GM18867 (cell line): ENCODE data around the gene FUNDC2.
"Not testable (repeated sequence)": the region's sequence is repeated elsewhere in the genome, so short reads cannot be mapped to it uniquely, and the experiment has no call there.

Source experiments
- ATAC-seq: cut with Tn5 transposase; IDR thresholded peaks from one replicate; pipeline ENCODE4 v1.9.1; 2021; ENCODE audit warnings: mild to moderate bottlenecking, moderate library complexity; ENCODE audit not compliant: unreplicated experiment

The FUNDC2 gene, protein sequence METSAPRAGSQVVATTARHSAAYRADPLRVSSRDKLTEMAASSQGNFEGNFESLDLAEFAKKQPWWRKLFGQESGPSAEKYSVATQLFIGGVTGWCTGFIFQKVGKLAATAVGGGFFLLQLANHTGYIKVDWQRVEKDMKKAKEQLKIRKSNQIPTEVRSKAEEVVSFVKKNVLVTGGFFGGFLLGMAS

GRCh38 chrX:155026727-155027508 is at the start of gene FUNDC2:
TSS of gene FUNDC2 (plus strand) at chrX:155026844. CDS start at chrX:155026939, 95 bp downstream.
- ATAC-seq, result peak; percentile 90

DNA sequence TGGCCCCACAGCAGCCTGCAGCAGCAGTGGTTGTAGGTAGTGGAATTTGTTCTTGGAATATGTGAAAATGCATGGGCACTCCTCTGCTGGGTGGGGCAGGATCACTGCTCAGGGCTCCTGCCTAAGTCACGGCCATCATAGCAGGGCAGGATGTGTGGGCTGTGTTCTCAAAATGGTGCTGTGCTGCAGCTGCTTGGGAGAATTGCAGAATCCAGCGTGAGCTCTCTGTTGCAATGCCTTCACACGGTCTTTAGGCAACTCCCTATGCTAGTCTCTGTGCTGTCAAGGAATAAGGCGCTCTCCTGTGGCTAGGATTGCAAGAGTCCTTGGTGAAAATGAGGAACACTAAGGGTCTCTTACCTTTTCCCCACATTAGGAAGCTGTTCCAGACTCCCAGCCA is 47.0 kb upstream of the FUNDC2 start:
- ATAC-seq, result no peak

GRCh38 chrX:154980330-154981115 is 46.1 kb upstream of the FUNDC2 start:
- ATAC-seq, result peak; percentile 100

- peak; percentile 25 for ATAC-seq
Observed at GRCh38 chrX:154981116-154981411, 45.6 kb upstream of the FUNDC2 start.

- ATAC-seq, result no peak
Observed at GRCh38 chrX:154986826-154987575, 39.6 kb upstream of the FUNDC2 start.

DNA sequence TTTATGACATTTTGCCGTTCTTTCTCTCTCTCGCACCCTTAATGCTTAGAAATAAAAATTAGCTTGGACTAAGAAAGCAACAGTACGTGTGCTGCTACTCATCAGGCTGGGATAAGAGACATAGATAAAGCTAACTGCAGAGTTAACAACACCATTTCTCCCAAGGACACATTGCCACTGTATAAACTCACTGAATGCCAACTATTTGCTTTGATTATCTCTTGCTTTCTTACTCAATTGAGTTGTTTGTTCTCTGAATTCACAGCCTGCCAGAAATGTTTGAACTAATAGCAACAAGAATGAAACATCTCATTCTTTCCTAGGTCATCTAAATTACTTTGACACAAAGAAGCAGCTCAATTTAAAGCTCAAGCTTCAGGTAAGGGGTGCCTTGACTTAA is 38.7 kb upstream of the FUNDC2 start:
- ATAC-seq, result no peak

DNA sequence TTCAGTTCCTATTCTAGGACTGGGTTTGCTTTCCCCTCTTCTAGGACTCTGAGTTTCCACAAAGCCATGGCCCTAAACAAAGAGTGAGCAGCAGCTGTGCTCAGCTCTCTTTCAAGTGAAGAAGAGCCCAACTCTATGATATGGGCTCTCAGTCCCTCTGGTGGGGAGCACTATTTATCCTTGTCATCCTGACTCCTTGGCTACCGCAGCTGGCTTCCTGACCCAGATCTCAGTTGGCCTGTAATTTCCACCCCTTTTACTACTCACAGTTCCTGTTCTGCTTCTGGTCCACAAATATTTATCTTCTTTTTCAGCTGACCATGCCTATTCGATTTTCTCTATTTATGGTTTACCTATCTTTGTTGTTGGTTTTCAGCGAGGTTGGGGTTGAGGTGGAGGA is 37.9 kb upstream of the FUNDC2 start:
- ATAC-seq, result no peak

- ATAC-seq, result peak; percentile 61
Observed at GRCh38 chrX:154990496-154990895, 36.1 kb upstream of the FUNDC2 start.

DNA sequence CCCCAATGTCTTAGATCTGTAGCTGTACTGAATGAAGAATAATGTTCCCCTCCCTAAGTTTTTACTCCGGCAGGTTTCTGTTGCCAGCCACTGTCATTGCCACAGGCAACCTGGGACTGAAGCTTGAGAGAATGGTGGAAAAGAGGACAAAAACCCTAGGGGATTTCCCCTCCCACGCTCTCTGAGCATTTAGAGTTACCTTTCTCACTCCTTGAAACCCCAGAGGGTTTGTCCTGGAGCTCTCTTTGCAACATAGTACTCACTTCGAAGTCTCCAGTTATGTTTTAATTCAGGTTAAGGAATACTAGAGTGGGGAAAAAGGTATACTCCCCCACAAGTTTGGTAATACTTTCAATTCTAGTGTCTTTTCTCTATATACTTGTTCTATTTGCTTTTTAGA is 35.6 kb upstream of the FUNDC2 start:
- no peak for ATAC-seq

DNA sequence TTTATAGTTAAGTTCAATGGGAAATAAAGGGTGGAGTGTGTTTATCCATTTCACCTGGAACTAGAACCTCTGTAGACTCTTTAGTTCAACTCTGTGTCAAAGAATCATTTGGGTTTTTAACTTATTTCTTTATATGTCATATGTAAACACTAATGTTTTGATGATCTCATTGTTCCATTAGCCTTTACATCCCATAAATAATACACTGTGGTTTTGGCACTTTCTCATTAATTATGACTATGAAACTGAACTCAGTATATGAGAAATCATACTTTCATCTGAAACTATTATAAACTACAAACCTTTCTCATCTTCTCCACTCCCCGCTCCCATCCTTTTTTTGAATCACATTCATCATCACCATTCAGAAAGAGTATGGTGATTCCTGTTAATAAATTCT is 35.2 kb upstream of the FUNDC2 start:
- no peak for ATAC-seq

- no peak for ATAC-seq
Observed at GRCh38 chrX:154998204-154998880, 28.3 kb upstream of the FUNDC2 start.

DNA sequence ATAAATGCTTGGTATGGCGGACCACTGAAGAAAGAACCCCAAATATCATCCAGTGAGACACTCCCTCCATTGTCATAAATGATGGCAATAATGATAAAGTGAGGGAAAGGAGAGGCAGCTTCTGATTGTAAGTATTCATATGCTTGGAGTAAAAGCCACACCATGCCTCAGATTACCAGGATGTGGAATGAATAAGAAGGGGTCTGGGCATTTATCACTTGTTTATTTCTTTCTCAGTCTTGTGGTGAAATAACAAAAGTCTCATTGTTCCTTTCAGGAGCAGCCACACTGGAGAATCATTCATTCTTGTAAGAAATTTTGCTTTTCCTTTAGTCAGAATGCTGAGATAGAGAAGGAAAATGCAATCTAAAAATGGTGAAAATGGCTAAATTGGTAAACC is 25.8 kb upstream of the FUNDC2 start:
- no peak for ATAC-seq

DNA sequence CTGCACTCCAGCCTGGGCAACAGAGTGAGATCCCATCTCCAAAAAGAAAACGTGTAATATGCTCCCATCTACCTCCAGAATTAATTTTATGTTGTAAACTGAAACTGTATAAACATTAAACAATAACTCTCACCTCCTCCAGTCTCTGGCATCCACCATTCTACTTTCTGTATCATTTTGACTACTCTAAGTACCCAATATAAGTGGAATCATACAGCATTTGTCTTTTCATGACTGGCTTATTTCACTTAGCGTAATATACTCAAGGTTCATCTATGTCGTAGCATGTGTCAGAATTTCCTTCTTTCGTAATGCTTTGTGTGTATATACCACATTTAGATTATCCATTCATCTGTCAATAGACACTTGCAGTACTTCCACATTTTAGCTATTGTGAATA is 24.8 kb upstream of the FUNDC2 start:
- ATAC-seq, result no peak

DNA sequence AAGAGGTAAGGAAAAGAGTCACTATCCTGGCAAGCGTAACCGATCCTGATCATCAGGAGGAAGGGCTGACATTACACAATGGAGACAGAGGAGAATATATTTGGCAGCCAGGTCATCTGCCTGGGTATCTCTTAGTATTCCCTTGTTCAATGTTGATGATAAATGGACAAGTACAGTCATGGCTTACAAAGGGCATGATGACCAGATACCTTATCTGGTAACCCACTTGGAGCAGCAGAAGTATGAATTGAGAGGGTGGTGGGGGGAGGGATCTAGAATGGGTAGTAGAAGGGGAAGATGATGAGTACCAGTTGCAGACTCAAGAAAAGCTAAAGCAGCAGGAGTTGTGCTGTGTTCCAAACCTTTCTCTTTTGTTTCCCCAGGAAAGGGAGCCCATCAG is 21.5 kb upstream of the FUNDC2 start:
- no peak for ATAC-seq

DNA sequence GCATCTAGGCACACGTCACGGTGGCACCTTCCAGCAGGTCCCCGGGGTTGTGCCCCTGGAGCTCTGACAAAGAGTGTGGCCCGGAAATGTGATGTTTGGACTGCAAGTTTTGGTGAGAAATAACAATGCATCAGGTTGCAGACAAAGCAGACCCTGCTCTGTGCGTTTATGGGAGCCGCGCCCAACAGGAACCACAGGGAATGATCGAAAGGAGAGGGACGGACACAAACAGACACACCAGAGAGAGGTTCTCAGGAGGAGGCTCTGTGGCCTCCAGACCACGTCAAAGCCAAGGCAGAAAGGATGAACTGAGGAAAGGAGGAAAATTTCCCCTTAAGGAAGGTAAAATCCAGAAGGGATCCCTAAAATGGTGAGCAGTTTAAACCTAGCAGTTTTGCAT is 20.3 kb upstream of the FUNDC2 start:
- ATAC-seq, result not testable (repeated sequence)

- ATAC-seq, result not testable (repeated sequence)
Observed at GRCh38 chrX:155006913-155007671, 19.6 kb upstream of the FUNDC2 start.

DNA sequence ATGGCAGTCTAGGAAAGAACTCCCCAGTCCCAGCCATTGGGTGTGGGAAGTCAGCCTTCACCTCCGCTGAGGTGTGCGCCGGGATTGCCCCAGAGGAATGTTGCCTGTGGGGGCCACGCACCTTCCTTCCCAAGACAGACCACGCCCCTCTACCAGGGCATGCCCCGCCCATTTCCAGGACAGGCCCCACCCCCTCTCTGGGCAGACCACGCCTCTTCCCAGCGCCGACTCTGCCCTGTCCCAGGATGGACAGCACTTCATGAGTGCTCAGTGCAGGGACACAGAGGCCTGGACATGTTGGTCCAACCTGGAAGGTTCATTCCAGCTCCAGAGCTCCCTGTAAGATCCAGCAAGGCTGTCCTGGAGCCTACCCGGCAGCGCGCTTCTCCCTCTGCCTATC is 18.1 kb upstream of the FUNDC2 start:
- not testable (repeated sequence) for ATAC-seq

DNA sequence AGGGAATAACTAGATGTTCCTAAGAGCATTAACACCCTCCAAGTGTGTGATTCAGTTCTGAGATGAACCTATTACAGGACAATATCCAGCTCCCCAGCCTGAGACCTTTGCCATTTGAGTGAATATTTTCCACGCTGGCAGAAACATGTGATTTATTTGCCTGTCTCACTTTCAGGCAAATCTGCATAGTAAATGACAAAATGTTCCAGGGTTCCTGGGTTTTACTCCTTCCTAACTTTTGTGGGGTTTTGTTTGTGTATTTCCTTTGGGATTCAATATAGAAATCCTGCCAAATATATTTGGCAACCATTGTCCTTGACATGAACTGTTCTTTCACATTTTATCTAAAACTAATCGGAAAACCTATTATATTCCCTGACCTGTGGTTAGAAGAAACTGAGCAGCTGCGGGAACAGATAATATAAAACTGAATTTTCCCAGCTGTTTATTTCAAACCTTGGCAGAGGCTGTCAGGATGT is 16.6 kb upstream of the FUNDC2 start:
- no peak for ATAC-seq

DNA sequence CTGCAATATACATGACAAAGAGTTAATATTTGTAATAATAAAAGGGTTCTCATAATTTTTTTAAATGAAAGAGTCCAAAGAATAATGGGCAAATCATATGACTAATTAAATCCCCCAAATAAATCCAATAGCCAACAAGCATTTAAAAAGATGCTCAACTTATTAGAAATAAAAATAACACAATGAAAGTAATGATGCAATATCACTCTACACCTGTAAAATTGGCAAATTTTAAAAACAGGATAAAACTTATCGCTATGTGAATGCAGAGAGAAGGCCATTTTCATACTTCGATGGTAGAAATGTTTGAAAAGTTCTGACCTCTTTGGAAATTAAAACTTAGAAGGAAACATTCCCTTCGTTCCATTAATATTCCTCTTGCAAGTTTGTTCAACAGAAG is 6.1 kb upstream of the FUNDC2 start:
- no peak for ATAC-seq

- ATAC-seq, result no peak
Observed at GRCh38 chrX:155022585-155022984, 4.1 kb upstream of the FUNDC2 start, which contains the start of gene F8. TSS of gene F8 (minus strand) at chrX:155022723. CDS start at chrX:155022552, 171 bp downstream.
